Thymus (tissue), 14 donors: ENCODE results near the gene MXD1. TPM values are rescaled to one million over a fixed set of nuclear protein-coding genes. Genes with fewer than 3 reads are reported as not detected.
"Not testable (repeated sequence)": the region's sequence is repeated elsewhere in the genome, so short reads cannot be mapped to it uniquely, and the experiment has no call there.

Experiments used
- DNase-seq, 9 donors: peaks; one replicate each; pipeline ENCODE4 v3.0.0-alpha.2; 2013; ENCODE audit warnings: low spot score in 9 of 9, low read depth in 6 of 9, missing footprints in 1 of 9
- H3K27ac ChIP-seq, 2 donors: one replicate each; pipeline ENCODE4 v1.5.1; 2013; ENCODE audit warnings: control low read depth in 1 of 2, low read depth in 1 of 2, low read length in 1 of 2, mild to moderate bottlenecking in 1 of 2, moderate library complexity in 1 of 2
- H3K27me3 ChIP-seq, 2 donors: one replicate each; pipeline ENCODE4 v1.5.1; 2013; ENCODE audit warnings: low read length in 1 of 2; ENCODE audit not compliant: control insufficient read depth in 2 of 2, insufficient read depth in 1 of 2
- H3K36me3 ChIP-seq, 2 donors: one replicate each; pipeline ENCODE4 v1.5.1; 2013; ENCODE audit warnings: low read length in 1 of 2, mild to moderate bottlenecking in 1 of 2, moderate library complexity in 1 of 2; ENCODE audit not compliant: control insufficient read depth in 2 of 2, insufficient read depth in 2 of 2
- H3K4me1 ChIP-seq, 2 donors: one replicate each; pipeline ENCODE4 v1.5.1; 2013; ENCODE audit warnings: low read length in 2 of 2; ENCODE audit not compliant: control insufficient read depth in 2 of 2, insufficient read depth in 2 of 2
- H3K4me3 ChIP-seq, 2 donors: one replicate each; pipeline ENCODE4 v1.5.1; 2013; ENCODE audit warnings: low read length in 2 of 2, control low read depth in 1 of 2, mild to moderate bottlenecking in 1 of 2
- H3K9me3 ChIP-seq, 2 donors: one replicate each; pipeline ENCODE4 v1.5.1; 2013; ENCODE audit warnings: low read length in 1 of 2, mild to moderate bottlenecking in 1 of 2; ENCODE audit not compliant: control insufficient read depth in 2 of 2, insufficient read depth in 1 of 2
- WGBS: extraction: QIAGEN DNeasy Blood & Tissue Kit; methylation state at CpG from one replicate; pipeline ENCODE4 v1.1.7; 2013; 5-methylcytosine and 5-hydroxymethylcytosine counted together
- long read RNA-seq, 10 donors: transcript quantifications; one replicate each; lab custom pipeline, GENCODE V29; 2026
- polyA plus RNA-seq: library from polyadenylated mRNA; stranded (reverse); fragments of 200-250 nt; gene quantifications from one replicate; pipeline ENCODE4 v1.2.3, GENCODE V29; 2013
- total RNA-seq: library from RNA; stranded (reverse); fragments of 120-200 nt; gene quantifications from one replicate; pipeline ENCODE4 v1.2.4, GENCODE V29; 2013
- donor health status: healthy.

Gene MXD1, protein sequence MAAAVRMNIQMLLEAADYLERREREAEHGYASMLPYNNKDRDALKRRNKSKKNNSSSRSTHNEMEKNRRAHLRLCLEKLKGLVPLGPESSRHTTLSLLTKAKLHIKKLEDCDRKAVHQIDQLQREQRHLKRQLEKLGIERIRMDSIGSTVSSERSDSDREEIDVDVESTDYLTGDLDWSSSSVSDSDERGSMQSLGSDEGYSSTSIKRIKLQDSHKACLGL
- total RNA-seq (12.7 TPM), polyA plus RNA-seq (12.8 TPM)
- long read RNA-seq, donor 1, result 0 reads
- long read RNA-seq, donor 2, full-length matches to known transcripts, result 55 of 87 reads
- long read RNA-seq, donor 2, partial matches to known transcripts, result 32 of 87 reads
- long read RNA-seq, donor 2, other reads (novel, unspliced or antisense), result 0 of 87 reads
- long read RNA-seq, donor 3, full-length matches to known transcripts, result 31 of 36 reads
- long read RNA-seq, donor 3, partial matches to known transcripts, result 5 of 36 reads
- long read RNA-seq, donor 3, other reads (novel, unspliced or antisense), result 0 of 36 reads
- long read RNA-seq, donor 4, full-length matches to known transcripts, result 15 of 57 reads
- long read RNA-seq, donor 4, partial matches to known transcripts, result 42 of 57 reads
- long read RNA-seq, donor 4, other reads (novel, unspliced or antisense), result 0 of 57 reads
- long read RNA-seq, donor 5, full-length matches to known transcripts, result 20 of 27 reads
- long read RNA-seq, donor 5, partial matches to known transcripts, result 7 of 27 reads
- long read RNA-seq, donor 5, other reads (novel, unspliced or antisense), result 0 of 27 reads
- long read RNA-seq, donor 6, full-length matches to known transcripts, result 15 of 15 reads
- long read RNA-seq, donor 6, partial matches to known transcripts, result 0 of 15 reads
- long read RNA-seq, donor 6, other reads (novel, unspliced or antisense), result 0 of 15 reads
- long read RNA-seq, donor 7, full-length matches to known transcripts, result 23 of 29 reads
- long read RNA-seq, donor 7, partial matches to known transcripts, result 6 of 29 reads
- long read RNA-seq, donor 7, other reads (novel, unspliced or antisense), result 0 of 29 reads
- long read RNA-seq, donor 8, full-length matches to known transcripts, result 6 of 6 reads
- long read RNA-seq, donor 8, partial matches to known transcripts, result 0 of 6 reads
- long read RNA-seq, donor 8, other reads (novel, unspliced or antisense), result 0 of 6 reads
- long read RNA-seq, donor 9, full-length matches to known transcripts, result 13 of 13 reads
- long read RNA-seq, donor 9, partial matches to known transcripts, result 0 of 13 reads
- long read RNA-seq, donor 9, other reads (novel, unspliced or antisense), result 0 of 13 reads
- long read RNA-seq, donor 10, full-length matches to known transcripts, result 26 of 31 reads
- long read RNA-seq, donor 10, partial matches to known transcripts, result 5 of 31 reads
- long read RNA-seq, donor 10, other reads (novel, unspliced or antisense), result 0 of 31 reads

DNA sequence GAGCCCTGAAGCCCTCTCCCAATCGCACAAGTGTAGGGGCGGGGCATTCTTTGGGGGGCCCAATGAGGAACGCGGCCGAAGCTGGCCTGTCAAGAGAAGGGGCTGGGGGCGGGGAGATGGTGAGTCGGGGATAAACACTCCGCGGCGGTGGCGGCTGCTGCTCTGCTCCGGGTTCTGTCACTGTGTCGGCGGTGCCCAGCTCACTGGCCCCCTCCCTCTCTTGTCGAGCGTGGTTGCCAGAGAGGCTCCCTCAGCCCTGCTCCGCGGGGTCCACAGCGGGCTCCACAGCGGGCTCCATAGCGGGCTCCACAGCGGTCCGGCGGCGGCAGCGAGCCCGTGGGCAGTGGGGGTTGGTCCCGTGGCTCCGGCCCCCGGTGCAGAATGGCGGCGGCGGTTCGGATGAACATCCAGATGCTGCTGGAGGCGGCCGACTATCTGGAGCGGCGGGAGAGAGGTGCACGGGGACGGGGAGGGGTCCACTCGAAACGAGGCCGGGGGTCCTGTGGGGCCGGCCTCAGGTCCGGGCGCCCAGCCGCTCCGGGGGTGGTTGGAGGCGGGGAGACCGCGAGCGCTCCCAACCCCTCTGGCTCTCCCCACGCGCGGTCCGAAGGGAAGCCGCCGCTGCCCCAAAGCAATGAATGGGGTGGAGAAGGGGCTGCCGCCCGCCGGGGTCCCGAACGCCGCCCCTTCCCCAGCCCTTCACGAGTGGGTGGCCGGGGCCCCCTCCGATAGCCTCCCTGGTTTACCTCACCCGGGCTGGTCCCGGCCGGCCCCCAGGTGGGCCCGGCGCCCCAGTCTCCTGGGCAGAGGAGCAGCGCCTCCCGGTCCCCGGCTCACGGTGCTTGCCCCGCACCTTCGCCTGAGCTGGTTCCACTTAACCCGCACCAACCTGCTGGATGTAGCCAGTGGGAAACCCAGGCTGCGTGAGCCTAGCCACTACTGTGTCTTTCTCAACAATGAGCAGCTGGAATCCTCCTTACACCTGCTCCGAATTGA, at the start of gene MXD1:
MXD1 (plus strand) TSS at position 160 of the 996 bp plus-strand sequence; CDS start at position 382, 222 bp downstream.
- H3K4me1 ChIP-seq, result peaks cover 9 to 10% of the 10 kb centered on the region in 2 donors
- H3K36me3 ChIP-seq, result peaks cover 12 to 37% of the 10 kb centered on the region in 2 donors
- WGBS, result under 1% methylated on average over 81 of the region's 81 CpGs
- H3K27me3 ChIP-seq, result no peaks in the 10 kb centered on the region
- peak in 2 of 9 donors; percentile 35 to 36 for DNase-seq
- H3K9me3 ChIP-seq, result peaks cover 0 to 3% of the 10 kb centered on the region in 2 donors
- peak within 1 kb of the TSS; percentile 97 to 98 for H3K4me3 ChIP-seq
- H3K27ac ChIP-seq, result peak within 1 kb of the TSS; percentile 96 to 98

DNA sequence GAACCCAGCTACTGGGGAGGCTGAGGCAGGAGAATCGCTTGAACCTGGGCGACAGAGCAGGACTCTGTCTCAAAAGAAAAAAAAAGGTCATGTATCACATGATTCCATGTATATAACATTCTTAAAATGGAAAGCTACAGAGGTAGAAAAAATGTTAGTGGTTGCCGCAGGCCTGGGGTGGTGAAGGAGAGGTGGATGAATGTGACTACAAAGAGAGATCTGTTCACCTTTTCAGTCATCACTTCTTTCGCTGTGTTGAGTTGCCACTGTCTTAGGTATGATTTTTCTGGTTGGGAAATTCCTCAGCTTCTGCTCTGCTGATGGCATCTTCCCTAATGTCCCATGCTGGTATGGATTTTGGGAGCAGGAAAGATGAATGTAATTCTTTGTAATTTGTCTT, 26.5 kb upstream of the MXD1 start:
- H3K4me1 ChIP-seq, result peaks cover 1 to 3% of the 10 kb centered on the region in 2 donors
- no peak overlapping the region for H3K4me3 ChIP-seq
- H3K27ac ChIP-seq, result no peak overlapping the region
- no peaks in the 10 kb centered on the region for H3K36me3 ChIP-seq
- WGBS, result 98% methylated on average over 4 of the region's 4 CpGs
- DNase-seq, result no peak
- no peaks in the 10 kb centered on the region for H3K27me3 ChIP-seq
- no peaks in the 10 kb centered on the region for H3K9me3 ChIP-seq

DNA sequence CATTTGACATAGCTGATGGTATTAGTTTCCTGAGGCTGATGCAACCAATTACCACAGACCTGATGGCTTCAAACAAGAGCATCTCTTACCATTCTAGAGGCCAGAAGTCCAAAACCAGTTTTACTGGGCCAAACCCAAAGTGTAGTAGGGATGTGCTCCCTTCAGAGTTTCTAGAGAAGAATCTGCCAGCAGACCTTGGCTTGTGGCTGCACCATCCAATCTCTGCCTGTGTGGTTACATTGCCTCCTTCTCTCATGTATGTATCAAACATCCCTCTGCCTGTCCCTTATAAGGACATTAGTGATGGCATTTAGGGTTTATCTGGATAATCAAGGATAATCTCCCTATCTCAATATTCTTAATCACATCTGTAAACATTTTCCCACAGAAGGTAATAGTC, 25.6 kb upstream of the MXD1 start:
- H3K9me3 ChIP-seq, result no peaks in the 10 kb centered on the region
- DNase-seq, result no peak
- H3K27ac ChIP-seq, result no peak overlapping the region
- H3K4me1 ChIP-seq, result peaks cover 3 to 4% of the 10 kb centered on the region in 2 donors
- no peak overlapping the region for H3K4me3 ChIP-seq
- no peaks in the 10 kb centered on the region for H3K27me3 ChIP-seq
- H3K36me3 ChIP-seq, result no peaks in the 10 kb centered on the region

DNA sequence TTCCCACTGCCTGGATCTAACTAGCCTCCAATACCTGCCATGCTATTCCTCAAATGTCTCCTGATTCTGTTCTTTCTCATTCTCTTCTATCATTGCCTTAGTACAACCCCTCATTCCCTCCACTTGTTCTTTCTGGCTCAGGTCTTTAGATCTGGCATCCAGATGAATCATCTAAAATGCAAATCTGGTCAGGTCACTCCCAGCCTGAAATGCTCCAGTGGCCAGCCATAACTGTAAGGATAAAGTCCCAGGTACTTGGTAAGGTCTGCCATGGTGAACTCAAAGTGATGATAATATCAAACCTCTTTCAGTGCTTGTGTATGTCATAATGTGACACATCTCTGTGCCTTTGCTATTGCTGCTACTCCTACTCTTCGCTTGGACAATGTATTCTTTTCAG, 24.0 kb upstream of the MXD1 start:
- no peaks in the 10 kb centered on the region for H3K9me3 ChIP-seq

DNA sequence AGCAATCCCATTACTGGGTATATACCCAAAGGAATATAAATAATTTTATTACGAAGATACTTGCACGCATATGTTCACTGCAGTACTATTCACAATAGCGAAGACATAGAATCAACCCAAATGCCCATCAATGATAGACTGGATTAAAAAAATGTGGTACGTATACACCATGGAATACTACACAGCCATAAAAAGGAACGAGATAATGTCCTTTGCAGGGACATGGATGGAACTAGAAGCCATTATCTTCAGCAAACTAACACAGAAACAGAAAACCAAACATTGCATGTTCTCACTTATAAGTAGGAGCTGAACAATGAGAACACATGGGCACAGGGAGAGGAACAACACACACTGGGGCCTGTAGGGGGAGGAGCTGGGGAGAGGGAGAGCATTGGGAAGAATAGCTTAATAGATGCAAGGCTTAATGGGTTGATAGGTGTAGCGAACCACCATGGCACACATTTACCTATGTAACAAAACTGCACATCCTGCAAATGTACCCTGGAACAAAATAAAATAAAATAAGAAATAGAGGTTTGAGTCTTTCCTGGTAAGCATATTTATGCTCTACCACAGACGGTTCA, 22.0 kb upstream of the MXD1 start:
- not testable (repeated sequence) for H3K27me3 ChIP-seq, H3K27ac ChIP-seq, H3K4me3 ChIP-seq, H3K9me3 ChIP-seq, DNase-seq
- Histone ChIP-seq H3K36me3 (peaks cover 16 to 27% of the 10 kb centered on the region in 2 donors), H3K4me1 (peaks cover 12 to 14% of the 10 kb centered on the region in 2 donors)
- 98% methylated on average over 7 of the region's 7 CpGs for WGBS

More for the DNA sequence above, 24.0 kb upstream of the MXD1 start:
- 97% methylated on average over 1 of the region's 1 CpG for WGBS
- DNase-seq, result no peak
- peaks cover 11 to 12% of the 10 kb centered on the region in 2 donors for H3K4me1 ChIP-seq
- peaks cover under 1 to 9% of the 10 kb centered on the region in 2 donors for H3K36me3 ChIP-seq
- no peaks in the 10 kb centered on the region for H3K27me3 ChIP-seq
- H3K27ac ChIP-seq, result no peak overlapping the region
- no peak overlapping the region for H3K4me3 ChIP-seq

DNA sequence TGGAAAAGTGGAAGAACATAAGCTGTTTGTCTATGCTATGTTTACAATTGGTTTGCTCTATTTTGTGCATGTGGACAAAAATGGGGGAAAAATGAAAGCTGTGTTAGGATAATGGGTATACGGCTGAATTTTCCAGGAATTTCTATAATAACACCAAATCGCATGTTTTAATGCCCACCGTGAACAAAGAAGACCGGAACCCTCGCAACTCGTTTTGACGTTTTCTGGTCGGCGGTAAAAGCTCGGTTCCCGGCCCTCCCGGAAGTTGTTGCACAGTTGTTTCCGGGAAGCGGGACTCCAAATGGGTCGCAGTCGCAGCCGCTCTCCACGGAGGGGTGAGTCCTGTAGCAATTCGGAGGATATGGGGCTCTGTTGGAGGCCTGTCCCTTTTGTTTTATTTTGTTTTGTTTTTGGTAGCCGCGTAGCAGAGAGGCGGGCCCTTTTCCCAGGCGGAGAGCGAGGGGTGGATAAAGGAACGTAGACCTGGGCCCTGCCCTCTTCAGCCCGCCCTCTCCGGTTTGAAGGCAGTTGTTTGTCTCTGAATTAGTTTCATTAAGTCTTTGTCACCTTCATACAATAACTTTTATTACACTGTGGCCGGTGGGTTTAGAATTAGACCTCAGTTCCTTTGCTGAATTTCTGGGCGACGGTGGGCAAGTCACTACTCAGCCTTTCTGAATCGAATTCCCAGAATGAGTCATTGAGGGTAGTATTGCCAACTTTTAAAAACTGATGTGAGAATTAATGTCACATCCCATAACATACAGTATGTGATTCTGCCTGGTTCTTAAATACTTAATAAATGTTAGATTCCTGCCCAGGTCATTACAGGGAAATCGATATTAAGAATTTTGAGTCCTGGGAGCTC, 21.0 kb upstream of the MXD1 start, which contains the start of gene SNRNP27:
SNRNP27 (plus strand) TSS at position 273 of the 868 bp plus-strand sequence; CDS start at position 302, 29 bp downstream.
- Histone ChIP-seq H3K4me1 (peaks cover 12 to 14% of the 10 kb centered on the region in 2 donors), H3K27ac (peak within 1 kb of the TSS; percentile 65 to 87), H3K36me3 (peaks cover 22 to 35% of the 10 kb centered on the region in 2 donors), H3K4me3 (peak within 1 kb of the TSS; percentile 80 to 94), H3K27me3 (no peaks in the 10 kb centered on the region), H3K9me3 (no peaks in the 10 kb centered on the region)
- peak in 8 of 9 donors; percentile 56 to 91 (median 74) for DNase-seq
- under 1% methylated on average over 32 of the region's 32 CpGs for WGBS

DNA sequence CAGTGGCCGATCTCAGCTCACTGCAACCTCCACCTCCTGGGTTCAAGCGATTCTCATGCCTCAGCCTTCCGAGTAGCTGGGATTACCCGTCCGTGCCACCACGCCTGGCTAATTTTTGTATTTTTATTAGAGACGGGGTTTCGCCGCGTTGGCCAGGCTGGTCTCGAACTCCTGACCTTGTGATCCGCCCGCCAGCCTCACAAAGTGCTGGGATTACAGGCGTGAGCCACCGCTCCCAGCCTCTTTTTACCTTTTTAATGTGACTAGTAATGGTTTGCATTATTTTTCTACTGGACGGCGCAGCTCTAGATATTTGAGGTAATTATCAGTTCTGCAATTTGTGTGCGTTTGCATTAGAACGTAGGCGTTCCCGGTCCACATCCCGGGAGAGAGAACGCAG, 20.2 kb upstream of the MXD1 start:
- 61% methylated on average over 23 of the region's 23 CpGs for WGBS
- DNase-seq, H3K27me3 ChIP-seq, H3K9me3 ChIP-seq, H3K27ac ChIP-seq: not testable (repeated sequence)
- peaks cover 25 to 43% of the 10 kb centered on the region in 2 donors for H3K36me3 ChIP-seq
- H3K4me1 ChIP-seq, result peaks cover 12 to 14% of the 10 kb centered on the region in 2 donors
- H3K4me3 ChIP-seq, result peak overlapping the region; percentile 80 to 94
